NCI-H2196 (cell line): ENCODE measurements around the gene MFAP3.
"Not testable (repeated sequence)": the region's sequence is repeated elsewhere in the genome, so short reads cannot be mapped to it uniquely, and the experiment has no call there.

Experiments used
- DNase-seq: peaks from one replicate; lab custom pipeline; 2025; ENCODE audit not compliant: unreplicated experiment; lab: John Stamatoyannopoulos, UW

MFAP3 gene

DNA sequence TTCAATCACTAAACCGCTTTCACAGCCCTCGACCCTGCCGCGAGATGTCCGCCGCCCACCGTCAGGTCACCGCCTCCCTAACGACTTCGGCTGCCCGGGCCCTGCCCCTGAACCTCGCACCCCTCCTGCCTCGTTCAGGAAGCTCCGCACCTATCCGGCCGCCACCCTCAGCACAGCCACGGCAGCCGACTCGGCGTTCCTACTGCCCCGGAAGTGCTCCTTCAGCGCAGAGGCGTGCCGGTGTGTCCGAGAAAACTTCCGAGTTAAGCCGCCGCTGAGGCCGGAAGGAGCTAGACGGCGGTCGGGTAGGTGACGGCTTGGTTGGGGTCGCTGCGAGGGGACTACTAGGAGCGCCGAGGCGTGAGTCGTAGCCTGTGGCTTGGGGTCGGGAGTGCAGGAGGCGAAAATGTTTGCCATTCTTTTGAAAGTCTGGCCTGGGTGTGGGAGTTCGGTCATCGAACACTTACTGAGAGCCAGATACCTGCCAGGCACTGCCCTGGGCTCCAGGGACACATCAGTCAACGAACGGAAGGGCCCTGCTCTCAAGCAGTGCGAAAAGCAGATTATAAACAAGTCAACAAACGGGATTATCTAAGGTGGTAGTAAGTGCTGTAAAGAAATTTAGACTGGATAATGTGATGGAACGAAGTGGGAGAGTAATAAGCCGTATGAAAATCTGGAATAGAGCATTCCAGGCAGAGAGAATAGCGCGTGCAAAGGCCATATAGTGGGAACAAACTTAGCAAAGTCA, at the start of gene MFAP3, which contains the start of gene FAM114A2:
TSS of gene MFAP3 (plus strand) at position 261 of the 751 bp plus-strand sequence. CDS start 10,756 bp downstream, outside the sequence.
TSS of gene FAM114A2 (minus strand) at position 204 of the 751 bp plus-strand sequence. CDS start 3,957 bp downstream, outside the sequence.
- peak; percentile 88 for DNase-seq

- DNase-seq = no peak
Measured at GRCh38 chr5:153991168-153991567, 47.6 kb upstream of the MFAP3 start.

- DNase-seq = no peak
Measured at GRCh38 chr5:153998010-153998409, 40.8 kb upstream of the MFAP3 start.

DNA sequence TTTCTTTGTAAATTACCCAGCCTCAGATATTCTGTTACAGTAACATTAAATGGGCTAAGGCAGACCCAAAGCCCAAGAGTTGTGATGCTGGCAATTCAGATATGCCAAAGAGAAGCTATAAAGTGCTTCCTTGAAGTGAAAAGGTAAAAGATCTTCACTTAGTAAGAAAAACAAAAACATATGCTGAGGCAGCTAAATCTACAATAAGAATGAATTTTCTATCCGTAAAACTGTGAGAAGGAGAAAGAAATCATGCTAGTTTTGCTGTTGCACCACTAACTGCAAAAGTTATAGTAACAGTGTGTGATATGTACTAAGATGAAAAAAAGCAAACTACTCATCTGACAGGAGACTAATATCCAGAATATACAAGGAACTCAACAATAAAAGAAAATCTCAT, 40.0 kb upstream of the MFAP3 start:
- no peak for DNase-seq

DNA sequence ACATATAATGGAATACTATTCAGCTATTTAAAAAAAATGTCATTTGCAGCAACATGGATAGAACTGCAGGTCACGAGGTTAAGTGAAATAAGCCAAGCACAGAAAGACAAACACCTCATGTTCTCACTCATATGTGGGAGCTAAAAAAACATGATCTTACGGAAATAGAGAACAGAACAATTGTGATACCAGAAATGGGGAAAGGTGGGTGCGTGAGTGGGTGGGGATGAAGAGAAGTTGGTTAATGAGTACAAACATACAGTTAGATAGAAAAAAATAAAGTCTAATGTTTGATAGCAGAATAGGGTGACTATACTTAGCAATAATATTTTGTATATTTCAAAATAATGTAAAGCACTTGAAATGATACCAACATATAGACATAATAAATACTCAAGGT, 38.8 kb upstream of the MFAP3 start:
- DNase-seq = no peak

DNA sequence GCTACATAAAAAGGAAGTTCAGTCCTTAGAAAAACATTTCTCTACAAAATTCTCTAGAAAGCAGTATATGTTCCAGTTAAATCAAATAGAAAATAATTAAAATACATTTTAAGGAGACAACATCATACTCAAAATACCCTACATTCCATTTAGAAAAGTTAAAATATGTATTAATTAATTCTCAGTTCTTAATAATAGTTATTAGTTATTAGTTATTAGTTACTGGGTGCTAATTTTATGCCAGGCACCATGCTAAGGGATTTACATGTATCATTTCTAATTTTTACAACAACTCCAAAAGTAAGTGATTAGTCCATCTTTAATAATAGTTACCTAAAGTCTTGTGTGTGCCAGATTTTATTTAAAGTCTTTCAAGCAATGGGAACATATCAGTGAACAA, 38.1 kb upstream of the MFAP3 start:
- no peak for DNase-seq

GRCh38 chr5:154002093-154002492, 36.7 kb upstream of the MFAP3 start:
- no peak for DNase-seq

- DNase-seq = no peak
Measured at GRCh38 chr5:154002511-154003020, 36.2 kb upstream of the MFAP3 start.

DNA sequence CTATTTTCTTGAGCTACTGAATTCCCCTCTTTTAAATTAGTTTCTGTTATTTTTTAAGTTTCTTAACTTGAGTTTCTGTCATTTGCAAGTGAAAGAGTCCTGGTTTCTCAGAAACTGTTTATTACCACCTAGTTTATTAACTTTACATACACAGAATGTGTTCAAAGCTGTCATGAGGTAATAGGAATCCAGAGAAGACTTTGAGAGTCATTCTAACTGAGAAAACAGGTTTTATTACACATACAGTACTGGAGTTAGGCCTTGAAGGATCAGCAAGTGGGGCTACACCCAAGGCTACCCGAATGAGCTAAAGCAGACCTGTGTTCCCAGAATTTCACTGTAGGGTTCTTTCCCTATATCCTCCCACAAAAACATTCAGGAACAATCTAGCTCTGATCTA, 33.1 kb upstream of the MFAP3 start:
- no peak for DNase-seq

DNA sequence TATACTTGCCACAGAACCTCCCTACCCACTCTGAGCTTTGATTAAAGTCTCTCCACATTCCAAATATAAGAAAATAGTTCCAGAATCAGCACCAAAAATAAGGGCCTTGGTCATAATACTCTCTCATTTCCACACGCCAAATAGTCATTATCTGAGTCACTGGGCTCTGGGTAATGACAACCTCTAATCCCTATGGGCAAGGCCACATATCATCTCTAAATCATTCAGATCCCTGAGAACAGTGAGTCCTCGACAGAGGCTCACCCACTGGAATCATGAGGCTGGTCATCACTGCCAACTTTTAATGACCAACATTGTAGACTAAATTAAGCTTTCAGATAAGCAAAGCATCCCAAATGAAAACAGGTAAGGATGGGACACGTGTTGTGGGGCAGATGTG, 28.1 kb upstream of the MFAP3 start:
- no peak for DNase-seq

DNA sequence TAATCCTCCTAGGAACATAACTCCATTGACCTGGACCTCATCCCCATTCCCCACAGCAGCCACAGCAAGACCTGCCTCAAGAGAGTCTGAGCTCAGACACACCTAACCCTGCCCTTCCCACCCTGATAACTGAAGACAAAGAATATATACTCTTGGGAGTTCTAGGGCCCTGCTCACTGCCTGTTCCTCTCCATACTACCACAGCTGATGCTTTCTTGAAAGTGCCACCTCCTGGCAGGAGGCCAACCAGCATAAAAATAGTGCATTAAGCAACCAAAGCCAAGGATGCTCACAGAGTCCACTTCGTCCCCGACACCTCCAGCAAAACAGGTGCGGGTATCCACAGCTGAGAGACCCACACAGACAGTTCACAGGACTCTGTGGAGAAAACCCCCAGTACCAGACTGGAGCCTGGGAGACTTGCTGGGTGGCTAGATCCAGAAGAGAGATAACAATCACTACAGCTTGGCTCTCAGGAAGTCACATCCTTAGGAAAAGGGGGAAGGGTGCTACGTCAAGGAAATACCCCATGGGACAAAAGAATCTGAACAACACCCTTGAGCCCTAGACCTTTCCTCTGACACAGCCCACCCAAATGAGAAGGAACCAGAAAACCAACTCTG, 23.6 kb upstream of the MFAP3 start:
- DNase-seq = no peak

- DNase-seq = not testable (repeated sequence)
Measured at GRCh38 chr5:154018919-154019318, 19.8 kb upstream of the MFAP3 start.

DNA sequence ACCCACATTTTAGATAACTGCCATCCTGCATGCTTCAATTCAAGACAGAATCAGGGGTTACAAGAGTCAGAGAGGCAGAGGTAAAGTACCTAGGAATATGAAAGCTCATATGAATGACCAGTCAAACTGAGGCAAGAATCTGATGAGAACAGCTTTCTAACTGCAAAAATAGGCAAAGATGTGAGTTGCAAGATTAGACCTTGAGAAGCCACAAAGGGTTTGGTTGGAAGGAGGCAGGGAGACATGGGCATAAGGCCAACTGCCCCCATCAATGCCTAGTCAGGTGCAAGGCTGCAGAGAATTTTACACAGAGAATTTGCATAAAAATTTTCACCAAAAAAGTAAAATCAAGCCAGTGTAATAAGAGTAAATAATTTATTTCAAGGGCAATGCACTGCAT, 12.8 kb upstream of the MFAP3 start:
- no peak for DNase-seq

DNA sequence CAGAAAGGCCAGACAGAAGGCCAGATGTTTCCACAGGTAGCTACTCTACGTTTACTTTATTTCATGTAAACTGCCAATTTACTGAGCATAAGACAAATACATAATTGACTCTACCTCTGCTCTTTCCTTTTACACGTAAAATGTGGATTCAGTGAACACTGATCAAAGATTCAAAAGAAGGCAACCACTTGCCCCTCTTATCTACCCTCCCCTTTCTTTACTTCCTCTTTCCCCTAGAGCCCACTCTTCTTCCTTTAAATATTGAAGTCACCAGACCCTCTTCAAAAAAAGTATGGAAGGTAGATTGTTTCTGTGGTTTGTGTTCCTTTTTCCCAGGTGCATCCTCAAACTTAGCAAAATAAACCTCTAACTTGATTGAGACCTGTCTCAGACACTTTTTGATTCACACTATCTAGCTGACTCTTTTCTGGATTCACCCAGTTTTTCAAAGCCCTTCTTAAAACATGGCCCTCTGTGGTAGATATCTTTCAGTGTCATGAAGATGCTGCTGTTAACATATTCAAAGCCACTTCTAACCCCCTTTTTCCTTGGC, 6.8 kb upstream of the MFAP3 start:
- DNase-seq = no peak

GRCh38 chr5:154034944-154035343, 3.8 kb upstream of the MFAP3 start:
- no peak for DNase-seq

DNA sequence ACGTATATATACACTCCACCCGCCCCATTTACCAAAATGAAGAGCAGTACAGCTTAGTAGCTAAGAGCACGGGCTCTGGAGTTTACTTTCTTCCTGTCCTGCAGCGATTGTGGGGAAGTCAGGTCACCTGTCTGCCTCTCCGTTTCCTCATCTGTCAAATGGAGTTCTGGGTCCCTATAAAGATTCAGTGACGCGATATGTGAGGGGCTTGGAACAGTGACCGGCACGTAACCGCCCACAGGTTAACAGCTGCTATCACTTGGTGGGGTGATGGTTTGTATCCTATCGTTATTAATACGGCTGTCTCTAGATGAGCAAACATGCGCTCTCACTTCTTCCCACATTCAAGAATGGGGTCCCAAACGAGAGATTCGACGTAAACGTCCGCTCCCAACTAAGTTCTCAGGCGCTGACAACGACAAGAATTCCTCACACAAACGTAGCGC, 483 bp upstream of the MFAP3 start:
- no peak for DNase-seq

GRCh38 chr5:154039458-154039829, 677 bp downstream of the MFAP3 start:
- DNase-seq = no peak

DNA sequence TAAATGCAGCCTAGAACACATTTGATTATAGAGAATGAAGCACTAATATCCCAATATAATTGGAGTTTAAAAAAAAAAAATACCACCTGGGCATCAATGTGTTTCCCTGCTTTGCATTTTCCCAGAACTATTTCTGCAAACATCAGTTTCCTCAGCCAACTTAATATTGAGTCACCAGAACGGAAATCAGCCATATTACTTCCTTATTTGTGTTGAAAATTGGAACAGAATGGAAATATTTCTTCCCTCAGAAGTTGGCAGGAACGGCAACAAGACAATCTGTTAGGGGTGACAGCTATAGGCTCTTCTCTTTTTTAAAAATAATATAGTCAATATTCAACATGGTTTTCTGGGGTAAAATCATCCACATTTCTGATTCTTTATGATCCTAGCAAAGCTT, 4.0 kb downstream of the MFAP3 start:
- no peak for DNase-seq

DNA sequence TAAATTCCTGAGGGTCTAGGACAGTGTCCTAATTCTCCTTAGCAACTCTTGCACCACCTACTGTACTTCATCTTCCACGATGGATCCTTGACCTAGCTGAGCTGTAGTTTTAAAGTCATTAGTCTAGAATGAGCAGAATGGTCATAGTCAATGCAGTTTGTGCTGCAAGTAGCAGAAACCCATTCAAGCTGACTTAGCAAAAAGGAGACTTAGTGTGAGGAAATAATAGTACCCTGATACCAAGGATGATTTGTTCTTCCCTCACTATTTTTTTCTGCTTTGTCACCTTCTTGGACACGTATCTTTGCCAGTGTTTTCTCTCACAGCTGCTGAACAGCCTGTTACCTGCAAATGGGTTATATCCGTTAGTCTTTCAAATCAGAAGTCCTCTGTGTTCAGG, 5.3 kb downstream of the MFAP3 start:
- DNase-seq = no peak

GRCh38 chr5:154044581-154044980, 5.8 kb downstream of the MFAP3 start:
- DNase-seq = no peak

DNA sequence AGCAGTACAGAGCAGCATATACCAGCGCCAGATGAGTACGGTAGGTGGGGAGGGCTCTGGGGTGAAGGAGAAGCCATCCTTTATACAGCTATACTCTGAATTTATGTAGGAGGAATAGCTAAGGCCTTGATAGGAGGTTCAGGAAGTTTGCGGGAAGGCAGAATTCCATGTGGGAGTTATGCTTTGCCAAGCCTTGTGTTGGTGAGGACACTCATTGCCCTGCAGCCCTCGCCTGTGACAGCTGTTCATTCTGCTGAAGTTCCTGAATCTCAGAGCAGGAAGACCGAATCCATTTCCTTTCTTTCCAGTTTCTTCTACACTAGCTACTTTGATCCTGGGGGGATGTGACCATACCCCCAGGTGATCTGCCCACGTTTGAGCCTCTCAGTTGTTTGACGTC, 7.7 kb downstream of the MFAP3 start:
- DNase-seq = no peak

DNA sequence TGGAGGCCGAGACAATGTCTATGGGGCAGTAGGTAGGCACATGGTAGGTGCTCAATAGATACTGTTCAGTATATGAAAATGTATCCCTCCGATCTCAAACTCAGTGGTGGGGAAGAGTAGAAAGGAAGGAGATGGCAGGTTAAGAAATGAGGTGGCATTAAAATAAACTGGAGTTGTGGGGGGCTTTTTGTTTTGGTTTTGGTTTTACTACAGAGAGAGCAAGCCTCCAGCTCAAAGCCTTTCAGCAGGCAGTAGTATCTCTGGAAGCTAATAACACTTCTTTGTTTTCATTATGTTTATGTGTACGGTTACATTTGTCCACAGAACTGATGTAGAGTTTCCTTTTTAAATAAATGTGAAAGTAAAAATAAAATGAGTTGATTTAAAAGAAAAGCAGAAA, 8.6 kb downstream of the MFAP3 start:
- DNase-seq = no peak
